ENCODE data around the gene NDUFA8. TPM values are rescaled to one million over a fixed set of nuclear protein-coding genes. Genes with fewer than 3 reads are reported as not detected.

NDUFA8 gene
- total RNA-seq, 1 donor = 17.0 TPM

GRCh38 chr9:122100756-122101155 is 58.8 kb downstream of the NDUFA8 start:
- Histone ChIP-seq H3K27me3 (ENCODE audit: insufficient read depth, low read length) (peaks cover 4% of the 10 kb centered on the region), H3K4me3 (ENCODE audit: insufficient read depth, low read length) (no peak overlapping the region), H3K9me3 (ENCODE audit: low read depth, low read length) (peaks cover 3% of the 10 kb centered on the region), H4K20me1 (ENCODE audit: insufficient read depth, low read length) (no peaks in the 10 kb centered on the region), H3K4me1 (ENCODE audit: insufficient read depth, low read length) (no peaks in the 10 kb centered on the region), H3K27ac (ENCODE audit: low read depth, low read length) (no peak overlapping the region), H2AFZ (ENCODE audit: low read length) (no peak overlapping the region), H3K36me3 (ENCODE audit: insufficient read depth, low read length) (no peaks in the 10 kb centered on the region), H3K79me2 (ENCODE audit: insufficient read depth, low read length) (no peaks in the 10 kb centered on the region), H3K4me2 (ENCODE audit: insufficient read depth, low read length) (no peak overlapping the region)
- no peak for DNase-seq (ENCODE audit: insufficient read length, low spot score, missing footprints)
- TF ChIP-seq CTCF (IDR thresholded peaks at IDR 0.05; ENCODE audit: extremely low read depth, low read depth, low read length) = no peak

- Histone ChIP-seq H3K4me2 (ENCODE audit: insufficient read depth, low read length) (peak overlapping the region; percentile 51), H3K4me3 (ENCODE audit: insufficient read depth, low read length) (peak overlapping the region; percentile 35), H3K79me2 (ENCODE audit: insufficient read depth, low read length) (no peaks in the 10 kb centered on the region), H3K36me3 (ENCODE audit: insufficient read depth, low read length) (no peaks in the 10 kb centered on the region), H3K27me3 (ENCODE audit: insufficient read depth, low read length) (peaks cover 4% of the 10 kb centered on the region), H3K9me3 (ENCODE audit: low read depth, low read length) (peaks cover 3% of the 10 kb centered on the region), H2AFZ (ENCODE audit: low read length) (peak overlapping the region; percentile 83), H3K4me1 (ENCODE audit: insufficient read depth, low read length) (no peaks in the 10 kb centered on the region), H4K20me1 (ENCODE audit: insufficient read depth, low read length) (no peaks in the 10 kb centered on the region), H3K27ac (ENCODE audit: low read depth, low read length) (no peak overlapping the region)
- DNase-seq (ENCODE audit: insufficient read length, low spot score, missing footprints) = peak; percentile 92
- TF ChIP-seq CTCF (IDR thresholded peaks at IDR 0.05; ENCODE audit: extremely low read depth, low read depth, low read length) = peak; percentile 85
Observed at GRCh38 chr9:122099271-122099869, 60.2 kb downstream of the NDUFA8 start.

- Histone ChIP-seq H3K36me3 (ENCODE audit: insufficient read depth, low read length) (no peaks in the 10 kb centered on the region), H2AFZ (ENCODE audit: low read length) (no peak overlapping the region), H3K4me3 (ENCODE audit: insufficient read depth, low read length) (no peak overlapping the region), H3K27me3 (ENCODE audit: insufficient read depth, low read length) (peaks cover 4% of the 10 kb centered on the region), H3K79me2 (ENCODE audit: insufficient read depth, low read length) (peaks cover 1% of the 10 kb centered on the region), H3K4me2 (ENCODE audit: insufficient read depth, low read length) (no peak overlapping the region), H3K9me3 (ENCODE audit: low read depth, low read length) (no peaks in the 10 kb centered on the region), H3K27ac (ENCODE audit: low read depth, low read length) (no peak overlapping the region), H4K20me1 (ENCODE audit: insufficient read depth, low read length) (no peaks in the 10 kb centered on the region), H3K4me1 (ENCODE audit: insufficient read depth, low read length) (peaks cover 5% of the 10 kb centered on the region)
- DNase-seq (ENCODE audit: insufficient read length, low spot score, missing footprints) = no peak
- TF ChIP-seq CTCF (IDR thresholded peaks at IDR 0.05; ENCODE audit: extremely low read depth, low read depth, low read length) = no peak
Observed at GRCh38 chr9:122097679-122098315, 61.8 kb downstream of the NDUFA8 start.

- peaks cover 4% of the 10 kb centered on the region for H4K20me1 ChIP-seq (ENCODE audit: insufficient read depth, low read length)
- no peak overlapping the region for H3K4me3 ChIP-seq (ENCODE audit: insufficient read depth, low read length)
- peak; percentile 53 for DNase-seq (ENCODE audit: insufficient read length, low spot score, missing footprints)
- peaks cover 11% of the 10 kb centered on the region for H3K79me2 ChIP-seq (ENCODE audit: insufficient read depth, low read length)
- H3K4me1 ChIP-seq (ENCODE audit: insufficient read depth, low read length) = peaks cover 11% of the 10 kb centered on the region
- H2AFZ ChIP-seq (ENCODE audit: low read length) = no peak overlapping the region
- H3K36me3 ChIP-seq (ENCODE audit: insufficient read depth, low read length) = no peaks in the 10 kb centered on the region
- no peak overlapping the region for H3K4me2 ChIP-seq (ENCODE audit: insufficient read depth, low read length)
- H3K27me3 ChIP-seq (ENCODE audit: insufficient read depth, low read length) = peaks cover 4% of the 10 kb centered on the region
- H3K9me3 ChIP-seq (ENCODE audit: low read depth, low read length) = no peaks in the 10 kb centered on the region
- no peak for TF ChIP-seq CTCF (IDR thresholded peaks at IDR 0.05; ENCODE audit: extremely low read depth, low read depth, low read length)
- H3K27ac ChIP-seq (ENCODE audit: low read depth, low read length) = no peak overlapping the region
Observed at GRCh38 chr9:122096620-122097415, 62.8 kb downstream of the NDUFA8 start.

Data from osteoblast (primary cell).